Effector memory CD8-positive, alpha-beta T cell (primary cell): ENCODE measurements around the gene SPATA19.

Source experiments
- ATAC-seq: fragments of 150-1000 bp; cut with Tn5 transposase; replicated peaks from 2 replicates; pipeline ENCODE4 v1.10.0; 2021; ENCODE audit warnings: mild to moderate bottlenecking, moderate library complexity
- DNase-seq, 3 experiments: peaks; one replicate each; pipeline ENCODE4 v3.0.0; 2021
- H3K27ac Mint-ChIP-seq, 2 donors: one replicate each; pipeline ENCODE4 v1.8.0; 2022; ENCODE audit warnings: mild to moderate bottlenecking in 2 of 2, mixed read lengths in 2 of 2, moderate library complexity in 2 of 2
- H3K27me3 Mint-ChIP-seq, 2 donors: one replicate each; pipeline ENCODE4 v1.8.0; 2022; ENCODE audit warnings: mixed read lengths in 2 of 2
- H3K36me3 Mint-ChIP-seq: one replicate; pipeline ENCODE4 v1.8.0; 2022; ENCODE audit warnings: mild to moderate bottlenecking, moderate library complexity, mixed read lengths; ENCODE audit not compliant: insufficient read depth
- H3K4me1 Mint-ChIP-seq, 2 donors: one replicate each; pipeline ENCODE4 v1.8.0; 2022; ENCODE audit warnings: low read depth in 2 of 2, mixed read lengths in 2 of 2
- H3K4me3 Mint-ChIP-seq, 2 donors: one replicate each; pipeline ENCODE4 v1.8.0; 2022; ENCODE audit warnings: mild to moderate bottlenecking in 2 of 2, mixed read lengths in 2 of 2, moderate library complexity in 2 of 2
- H3K9me3 Mint-ChIP-seq, 2 donors: one replicate each; pipeline ENCODE4 v1.8.0; 2022; ENCODE audit warnings: mixed read lengths in 2 of 2

Gene SPATA19

GRCh38 chr11:133832096-133832990, 13.0 kb downstream of the SPATA19 start:
- Mint-ChIP-seq H3K4me1 (peaks cover 4 to 15% of the 10 kb centered on the region in 2 donors), H3K36me3 (peaks cover 8% of the 10 kb centered on the region), H3K9me3 (no peaks in the 10 kb centered on the region), H3K27ac (no peak overlapping the region), H3K4me3 (no peak overlapping the region), H3K27me3 (peaks cover 33 to 37% of the 10 kb centered on the region in 2 donors)
- ATAC-seq (no peak), DNase-seq (no peak)

GRCh38 chr11:133830931-133831907, 14.1 kb downstream of the SPATA19 start:
- H3K4me3 Mint-ChIP-seq: no peak overlapping the region
- H3K36me3 Mint-ChIP-seq: peaks cover 8% of the 10 kb centered on the region
- peaks cover 4 to 15% of the 10 kb centered on the region in 2 donors for H3K4me1 Mint-ChIP-seq
- peaks cover 27 to 42% of the 10 kb centered on the region in 2 donors for H3K27me3 Mint-ChIP-seq
- ATAC-seq (no peak), DNase-seq (no peak)
- H3K27ac Mint-ChIP-seq: no peak overlapping the region
- H3K9me3 Mint-ChIP-seq: no peaks in the 10 kb centered on the region

GRCh38 chr11:133829566-133829965, 15.7 kb downstream of the SPATA19 start:
- H3K4me1 Mint-ChIP-seq: peaks cover 0 to 2% of the 10 kb centered on the region in 2 donors
- H3K27ac Mint-ChIP-seq: no peak overlapping the region
- DNase-seq (no peak), ATAC-seq (no peak)
- no peak overlapping the region for H3K4me3 Mint-ChIP-seq
- H3K9me3 Mint-ChIP-seq: no peaks in the 10 kb centered on the region
- H3K27me3 Mint-ChIP-seq: peaks cover 27 to 32% of the 10 kb centered on the region in 2 donors
- H3K36me3 Mint-ChIP-seq: peaks cover 6% of the 10 kb centered on the region

- ATAC-seq: no peak
- no peak for DNase-seq
- Mint-ChIP-seq H3K36me3 (peaks cover 3% of the 10 kb centered on the region), H3K9me3 (no peaks in the 10 kb centered on the region), H3K27me3 (peaks cover 27 to 32% of the 10 kb centered on the region in 2 donors), H3K27ac (no peak overlapping the region), H3K4me1 (peaks cover 0 to 2% of the 10 kb centered on the region in 2 donors), H3K4me3 (no peak overlapping the region)
Observed at GRCh38 chr11:133828871-133829270, 16.4 kb downstream of the SPATA19 start.

GRCh38 chr11:133827556-133827955, 17.8 kb downstream of the SPATA19 start:
- Mint-ChIP-seq H3K27me3 (peaks cover 27 to 41% of the 10 kb centered on the region in 2 donors), H3K36me3 (peaks cover 3% of the 10 kb centered on the region), H3K9me3 (no peaks in the 10 kb centered on the region), H3K4me1 (peaks cover 0 to 2% of the 10 kb centered on the region in 2 donors), H3K27ac (no peak overlapping the region), H3K4me3 (no peak overlapping the region)
- no peak for DNase-seq
- no peak for ATAC-seq

- DNase-seq (no peak), ATAC-seq (no peak)
- Mint-ChIP-seq H3K36me3 (peaks cover 1% of the 10 kb centered on the region), H3K27ac (no peak overlapping the region), H3K4me3 (no peak overlapping the region), H3K9me3 (no peaks in the 10 kb centered on the region), H3K27me3 (peaks cover 27 to 41% of the 10 kb centered on the region in 2 donors), H3K4me1 (no peaks in the 10 kb centered on the region)
Observed at GRCh38 chr11:133826866-133827265, 18.4 kb downstream of the SPATA19 start.

GRCh38 chr11:133825666-133826065, 19.6 kb downstream of the SPATA19 start:
- H3K27ac Mint-ChIP-seq: no peak overlapping the region
- no peak for ATAC-seq
- no peaks in the 10 kb centered on the region for H3K4me1 Mint-ChIP-seq
- no peaks in the 10 kb centered on the region for H3K9me3 Mint-ChIP-seq
- no peaks in the 10 kb centered on the region for H3K36me3 Mint-ChIP-seq
- peaks cover 22 to 47% of the 10 kb centered on the region in 2 donors for H3K27me3 Mint-ChIP-seq
- no peak for DNase-seq
- no peak overlapping the region for H3K4me3 Mint-ChIP-seq

- H3K9me3 Mint-ChIP-seq: no peaks in the 10 kb centered on the region
Observed at GRCh38 chr11:133825156-133825555, 20.2 kb downstream of the SPATA19 start.

GRCh38 chr11:133824593-133824992, 20.7 kb downstream of the SPATA19 start:
- no peaks in the 10 kb centered on the region for H3K4me1 Mint-ChIP-seq
- DNase-seq (no peak), ATAC-seq (no peak)
- no peak overlapping the region for H3K4me3 Mint-ChIP-seq
- H3K9me3 Mint-ChIP-seq: no peaks in the 10 kb centered on the region
- no peak overlapping the region for H3K27ac Mint-ChIP-seq
- H3K27me3 Mint-ChIP-seq: peaks cover 19 to 55% of the 10 kb centered on the region in 2 donors
- no peaks in the 10 kb centered on the region for H3K36me3 Mint-ChIP-seq

More at GRCh38 chr11:133825156-133825555, 20.2 kb downstream of the SPATA19 start:
- ATAC-seq (no peak), DNase-seq (no peak)
- no peaks in the 10 kb centered on the region for H3K4me1 Mint-ChIP-seq
- no peak overlapping the region for H3K27ac Mint-ChIP-seq
- no peak overlapping the region for H3K4me3 Mint-ChIP-seq
- peaks cover 20 to 52% of the 10 kb centered on the region in 2 donors for H3K27me3 Mint-ChIP-seq
- H3K36me3 Mint-ChIP-seq: no peaks in the 10 kb centered on the region

- Mint-ChIP-seq H3K36me3 (no peaks in the 10 kb centered on the region), H3K4me3 (no peak overlapping the region), H3K4me1 (no peaks in the 10 kb centered on the region), H3K27ac (no peak overlapping the region), H3K27me3 (peaks cover 11 to 55% of the 10 kb centered on the region in 2 donors), H3K9me3 (no peaks in the 10 kb centered on the region)
- ATAC-seq (no peak), DNase-seq (no peak)
Observed at GRCh38 chr11:133823614-133824013, 21.7 kb downstream of the SPATA19 start.

- ATAC-seq: no peak
- Mint-ChIP-seq H3K27ac (no peak overlapping the region), H3K36me3 (no peaks in the 10 kb centered on the region), H3K9me3 (no peaks in the 10 kb centered on the region), H3K27me3 (peaks cover 7 to 55% of the 10 kb centered on the region in 2 donors), H3K4me3 (no peak overlapping the region), H3K4me1 (no peaks in the 10 kb centered on the region)
- no peak for DNase-seq
Observed at GRCh38 chr11:133823211-133823610, 22.1 kb downstream of the SPATA19 start.

GRCh38 chr11:133821776-133822175, 23.5 kb downstream of the SPATA19 start:
- Mint-ChIP-seq H3K4me1 (no peaks in the 10 kb centered on the region), H3K27ac (no peak overlapping the region), H3K9me3 (no peaks in the 10 kb centered on the region), H3K36me3 (no peaks in the 10 kb centered on the region), H3K27me3 (peaks cover 0 to 57% of the 10 kb centered on the region in 2 donors), H3K4me3 (no peak overlapping the region)
- ATAC-seq (no peak), DNase-seq (no peak)

GRCh38 chr11:133819746-133820315, 25.5 kb downstream of the SPATA19 start:
- peaks cover 0 to 66% of the 10 kb centered on the region in 2 donors for H3K27me3 Mint-ChIP-seq
- DNase-seq (no peak), ATAC-seq (no peak)
- H3K4me3 Mint-ChIP-seq: no peak overlapping the region
- H3K36me3 Mint-ChIP-seq: no peaks in the 10 kb centered on the region
- no peak overlapping the region for H3K27ac Mint-ChIP-seq
- no peaks in the 10 kb centered on the region for H3K4me1 Mint-ChIP-seq
- no peaks in the 10 kb centered on the region for H3K9me3 Mint-ChIP-seq
